K562 (cell line): ENCODE measurements around the gene ACTR3. TPM values are rescaled to one million over a fixed set of nuclear protein-coding genes. Genes with fewer than 3 reads are reported as not detected.

Experiments used
- ARID1B ChIP-seq: fragments of 450-650 bp; IDR thresholded peaks from 2 replicates; pipeline ENCODE4 v1.6.1; 2016; ENCODE audit warnings: antibody characterized with exemption, mild to moderate bottlenecking, inconsistent platforms
- C11orf30 ChIP-seq: fragments of 450-650 bp; IDR thresholded peaks from 2 replicates; pipeline ENCODE4 v1.6.1; 2016; ENCODE audit warnings: low read depth, mild to moderate bottlenecking
- EP400 ChIP-seq: fragments of 450-650 bp; IDR thresholded peaks from 2 replicates; pipeline ENCODE4 v1.6.1; 2017; ENCODE audit warnings: antibody characterized with exemption, mild to moderate bottlenecking, moderate library complexity
- ESRRA ChIP-seq: fragments of 450-650 bp; IDR thresholded peaks from 2 replicates; pipeline ENCODE4 v1.6.1; 2014; ENCODE audit warnings: low read depth, mild to moderate bottlenecking, moderate library complexity, borderline replicate concordance
- HNRNPL ChIP-seq: fragments of 200-400 bp; formaldehyde crosslinking; IDR thresholded peaks from 2 replicates; pipeline ENCODE4 v1.6.1; 2017; ENCODE audit warnings: low read depth, mild to moderate bottlenecking, low read length
- L3MBTL2 ChIP-seq: fragments of 450-650 bp; IDR thresholded peaks from 2 replicates; pipeline ENCODE4 v1.6.1; 2016; ENCODE audit warnings: mild to moderate bottlenecking, moderate library complexity
- MYC ChIP-seq, 2 experiments: fragments of 250-450 bp in 1 of 2; sonication (Bioruptor Pico) in 1 of 2; IDR thresholded peaks; 2 replicates each; pipeline versions ENCODE4 v1.5.1 to v1.6.1; 2012 to 2021; ENCODE audit warnings: low read depth in 2 of 2, borderline replicate concordance in 1 of 2, improper control_type of control experiment in 1 of 2, low read length in 1 of 2, mild to moderate bottlenecking in 1 of 2, moderate library complexity in 1 of 2
- SIN3B ChIP-seq: fragments of 450-650 bp; IDR thresholded peaks from 2 replicates; pipeline ENCODE4 v1.6.1; 2017; ENCODE audit warnings: low read depth, mild to moderate bottlenecking, moderate library complexity
- SREBF1 ChIP-seq: fragments of 150-350 bp; IDR thresholded peaks from 2 replicates; pipeline ENCODE4 v1.6.1; 2014; ENCODE audit warnings: antibody characterized with exemption, low read depth, low read length, borderline replicate concordance
- TCF3 ChIP-seq: sonication (generic); formaldehyde crosslinking; IDR thresholded peaks from 2 replicates; pipeline ENCODE4 v1.4.0; 2020; ENCODE audit warnings: mild to moderate bottlenecking, missing genetic modification reagents
- TCFL5 ChIP-seq: fragments of 250-450 bp; sonication (Bioruptor Pico); conservative IDR thresholded peaks from 2 replicates; pipeline ENCODE4 v1.6.1; 2021; ENCODE audit warnings: mild to moderate bottlenecking, moderate library complexity, matching md5 sums
- THRA ChIP-seq: fragments of 450-650 bp; IDR thresholded peaks from 2 replicates; pipeline ENCODE4 v1.6.1; 2017; ENCODE audit warnings: mild to moderate bottlenecking, moderate library complexity
- YY1 ChIP-seq, 3 experiments: IDR thresholded peaks; 2 replicates each; pipeline ENCODE4 v1.6.1; 2011; ENCODE audit warnings: low read length in 2 of 3, mild to moderate bottlenecking in 2 of 3, moderate library complexity in 2 of 3, borderline replicate concordance in 1 of 3, control low read depth in 1 of 3, low read depth in 1 of 3; ENCODE audit not compliant: insufficient read depth in 3 of 3, insufficient replicate concordance in 2 of 3, control insufficient read depth in 1 of 3, insufficient read length in 1 of 3; ENCODE audit errors: extremely low read depth in 1 of 3
- ZC3H8 ChIP-seq: fragments of 450-650 bp; IDR thresholded peaks from 2 replicates; pipeline ENCODE4 v1.6.1; 2017
- ZFP91 ChIP-seq: sonication (generic); formaldehyde crosslinking; IDR thresholded peaks from 2 replicates; pipeline ENCODE4 v1.8.0; 2022; ENCODE audit warnings: mild to moderate bottlenecking, missing genetic modification reagents
- ZNF282 ChIP-seq: sonication (generic); formaldehyde crosslinking; IDR thresholded peaks from 2 replicates; pipeline ENCODE4 v1.8.1; 2023; ENCODE audit warnings: missing genetic modification reagents
- ZNF316 ChIP-seq: fragments of 450-650 bp; IDR thresholded peaks from 2 replicates; pipeline ENCODE4 v1.6.1; 2016
- polyA plus RNA-seq, 8 experiments: library from polyadenylated mRNA; depleted of rRNA in 4 of 8; stranded (reverse) in 5 of 8; unstranded in 3 of 8; fragments of >200 nt; fragmentation: Nextera tagmentation in 2 of 8; fragmentation: Illumina TruSeq in 1 of 8; extraction: Ambion mirVana in 2 of 8; extraction: Trizol in 1 of 8; gene quantifications; 2 replicates each; pipeline versions ENCODE4 v1.2.1 to v1.2.3, GENCODE V29; 2011 to 2014; ENCODE audit warnings: inconsistent platforms in 1 of 8, missing spikeins in 1 of 8
- total RNA-seq, 7 experiments: library from RNA; depleted of rRNA in 6 of 7; stranded (reverse); fragments of >200 nt in 6 of 7; fragmentation: Illumina TruSeq in 2 of 7; extraction: Trizol in 2 of 7; gene quantifications; 2 replicates each; pipeline versions ENCODE4 v1.2.1 to v1.2.3, GENCODE V29; 2011 to 2021; ENCODE audit warnings: low replicate concordance in 1 of 7

ACTR3 gene
- total and polyA plus RNA-seq, 9 of the 15 experiments (the other 6 are each of a cell fraction or from before 2014, with no cell fraction given): 49.0 to 354 (median 249) TPM

- TF ChIP-seq ESRRA: 0 out of 2 replicates have a peak, but pooled peaks have one; percentile 59
- TF ChIP-seq ZFP91: no peak
- no peak for TF ChIP-seq ZNF316
- TF ChIP-seq ZC3H8: no peak
- TF ChIP-seq ZNF282 (CRISPR knock-in tag): no peak
- 0 out of 2 replicates have a peak, but pooled peaks have one; percentile 22 for TF ChIP-seq MYC (IDR thresholded peaks at IDR 0.05; ENCODE audit: low read depth, low read length)
- no peak for TF ChIP-seq MYC (CRISPR knock-in tag; IDR thresholded peaks at IDR 0.05; ENCODE audit: borderline replicate concordance, low read depth)
- no peak for TF ChIP-seq TCFL5
- no peak for TF ChIP-seq SIN3B
- peak; percentile 38; the same call in 1 of the 2 replicates for TF ChIP-seq EP400
- peak; percentile 18; the same call in 1 of the 2 replicates for TF ChIP-seq TCF3 (CRISPR knock-in tag)
- TF ChIP-seq SREBF1: no peak
- peak; percentile 62 for TF ChIP-seq ARID1B
- peak; percentile 74 for TF ChIP-seq L3MBTL2
- TF ChIP-seq HNRNPL: no peak
- TF ChIP-seq YY1 (IDR thresholded peaks at IDR 0.05; ENCODE audit: borderline replicate concordance in 1 of 3, control insufficient read depth in 1 of 3, extremely low read depth in 1 of 3, insufficient read depth in 3 of 3, insufficient read length in 1 of 3, insufficient replicate concordance in 2 of 3, low read depth in 1 of 3, low read length in 2 of 3): no peak
- peak; percentile 75 for TF ChIP-seq THRA
- TF ChIP-seq C11orf30: no peak
Measured at GRCh38 chr2:113892004-113892710, 2.3 kb downstream of the ACTR3 start (continued).
